Esophagus squamous epithelium (tissue), 5 donors: Measurements from ENCODE around the gene FAM118A. TPM values are rescaled to one million over a fixed set of nuclear protein-coding genes. Genes with fewer than 3 reads are reported as not detected.
"Not testable (repeated sequence)": the region's sequence is repeated elsewhere in the genome, so short reads cannot be mapped to it uniquely, and the experiment has no call there.

Source experiments
- DNase-seq: peaks from one replicate; lab custom pipeline; 2025; lab: John Stamatoyannopoulos, UW
- H3K27ac ChIP-seq, 4 donors: fragments of 200-600 bp; sonication (generic); one replicate each; pipeline ENCODE4 v1.5.1; 2016 to 2019; ENCODE audit warnings: mild to moderate bottlenecking in 1 of 4
- H3K27me3 ChIP-seq, 4 donors: fragments of 200-600 bp; sonication (generic); 1 replicate in 3 of 4; 2 replicates in 1 of 4; pipeline versions ENCODE4 v1.5.1 to v1.6.0; 2017 to 2021; ENCODE audit warnings: antibody characterized with exemption in 1 of 4
- H3K36me3 ChIP-seq, 3 donors: fragments of 200-600 bp; sonication (generic); one replicate each; pipeline ENCODE4 v1.5.1; 2016 to 2019
- H3K4me1 ChIP-seq, 3 donors: fragments of 200-600 bp; sonication (generic); one replicate each; pipeline ENCODE4 v1.5.1; 2017 to 2019
- H3K4me3 ChIP-seq, 4 donors: fragments of 200-600 bp; sonication (generic); 1 replicate in 3 of 4; 2 replicates in 1 of 4; pipeline ENCODE4 v1.5.1; 2016 to 2019; ENCODE audit warnings: mild to moderate bottlenecking in 2 of 4, moderate library complexity in 1 of 4
- H3K9me3 ChIP-seq, 3 donors: fragments of 200-600 bp; sonication (generic); one replicate each; pipeline ENCODE4 v1.5.1; 2016 to 2019
- POLR2A ChIP-seq, 4 donors: fragments of 450-650 bp; IDR thresholded peaks; one replicate each; pipeline ENCODE4 v1.6.1; 2017; ENCODE audit warnings: antibody characterized with exemption in 4 of 4, mild to moderate bottlenecking in 4 of 4, moderate library complexity in 3 of 4
- WGBS, 2 donors: methylation state at CpG; one replicate each; pipeline ENCODE4 v1.1.5; 2018; 5-methylcytosine and 5-hydroxymethylcytosine counted together
- intact Hi-C: fragments of 100-400 bp; cut with DNase I; formaldehyde crosslinking; loops from one replicate; pipeline ENCODE4 v1.15.0; 2022
- total RNA-seq, 4 donors: library from RNA; depleted of rRNA; stranded (reverse); fragments of >200 nt; gene quantifications; one replicate each; pipeline ENCODE4 v1.1.0, GENCODE V29; 2016
- TF ChIP-seq, protein P1 (sequence below), 6 experiments: fragments of 450-650 bp in 4 of 6; fragments of 200-600 bp in 2 of 6; sonication (generic) in 2 of 6; IDR thresholded peaks; one replicate each; pipeline ENCODE4 v1.5.1; 2016 to 2019; ENCODE audit warnings: antibody characterized with exemption in 6 of 6, mild to moderate bottlenecking in 4 of 6, moderate library complexity in 4 of 6
- donor health status: DM: yes; HTN: yes; CAD: no.

FAM118A gene
- total RNA-seq, 4 donors from 2014 or later = 12.5 to 95.4 (median 18.8) TPM

DNA sequence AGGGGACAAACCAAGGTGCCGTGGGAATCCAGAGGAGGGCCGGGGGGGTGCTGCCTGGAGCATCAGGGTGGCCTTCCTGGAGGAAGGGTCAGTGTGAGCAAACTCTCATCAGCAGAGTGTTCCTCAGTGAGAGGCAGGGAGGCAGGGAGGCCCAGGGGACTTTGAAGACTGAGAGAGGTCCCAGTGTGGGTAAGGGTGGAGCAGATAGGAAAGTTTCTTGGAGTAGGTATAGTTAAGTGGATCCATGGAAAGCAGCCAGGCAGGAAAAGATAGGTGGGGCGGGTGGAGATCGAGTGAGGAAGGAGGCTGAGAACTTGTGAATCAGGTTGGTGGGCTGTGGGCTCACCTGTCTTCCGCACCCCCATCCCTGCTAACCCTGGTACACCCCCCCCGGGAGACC is 15.7 kb upstream of the FAM118A start:
- H3K4me1 ChIP-seq = peaks cover 0 to 12% (median 7%) of the 10 kb centered on the region in 3 donors
- no peaks in the 10 kb centered on the region for H3K27me3 ChIP-seq
- no peak overlapping the region for H3K4me3 ChIP-seq
- intact Hi-C loops = no loop called here
- H3K36me3 ChIP-seq = no peaks in the 10 kb centered on the region
- 71 to 81% methylated on average over 5 to 6 of the region's 6 CpGs for WGBS, 2 donors
- no peak overlapping the region for H3K27ac ChIP-seq
- TF ChIP-seq, protein P1, sequence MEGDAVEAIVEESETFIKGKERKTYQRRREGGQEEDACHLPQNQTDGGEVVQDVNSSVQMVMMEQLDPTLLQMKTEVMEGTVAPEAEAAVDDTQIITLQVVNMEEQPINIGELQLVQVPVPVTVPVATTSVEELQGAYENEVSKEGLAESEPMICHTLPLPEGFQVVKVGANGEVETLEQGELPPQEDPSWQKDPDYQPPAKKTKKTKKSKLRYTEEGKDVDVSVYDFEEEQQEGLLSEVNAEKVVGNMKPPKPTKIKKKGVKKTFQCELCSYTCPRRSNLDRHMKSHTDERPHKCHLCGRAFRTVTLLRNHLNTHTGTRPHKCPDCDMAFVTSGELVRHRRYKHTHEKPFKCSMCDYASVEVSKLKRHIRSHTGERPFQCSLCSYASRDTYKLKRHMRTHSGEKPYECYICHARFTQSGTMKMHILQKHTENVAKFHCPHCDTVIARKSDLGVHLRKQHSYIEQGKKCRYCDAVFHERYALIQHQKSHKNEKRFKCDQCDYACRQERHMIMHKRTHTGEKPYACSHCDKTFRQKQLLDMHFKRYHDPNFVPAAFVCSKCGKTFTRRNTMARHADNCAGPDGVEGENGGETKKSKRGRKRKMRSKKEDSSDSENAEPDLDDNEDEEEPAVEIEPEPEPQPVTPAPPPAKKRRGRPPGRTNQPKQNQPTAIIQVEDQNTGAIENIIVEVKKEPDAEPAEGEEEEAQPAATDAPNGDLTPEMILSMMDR (IDR thresholded peaks at IDR 0.05) = no peak
- no peak for TF ChIP-seq POLR2A (IDR thresholded peaks at IDR 0.05)
- H3K9me3 ChIP-seq = no peaks in the 10 kb centered on the region
- DNase-seq = no peak

- 90 to 92% methylated on average over 6 of the region's 6 CpGs for WGBS, 2 donors
- not testable (repeated sequence) for H3K27me3 ChIP-seq
Measured at GRCh38 chr22:45295004-45295403, 14.7 kb upstream of the FAM118A start.

DNA sequence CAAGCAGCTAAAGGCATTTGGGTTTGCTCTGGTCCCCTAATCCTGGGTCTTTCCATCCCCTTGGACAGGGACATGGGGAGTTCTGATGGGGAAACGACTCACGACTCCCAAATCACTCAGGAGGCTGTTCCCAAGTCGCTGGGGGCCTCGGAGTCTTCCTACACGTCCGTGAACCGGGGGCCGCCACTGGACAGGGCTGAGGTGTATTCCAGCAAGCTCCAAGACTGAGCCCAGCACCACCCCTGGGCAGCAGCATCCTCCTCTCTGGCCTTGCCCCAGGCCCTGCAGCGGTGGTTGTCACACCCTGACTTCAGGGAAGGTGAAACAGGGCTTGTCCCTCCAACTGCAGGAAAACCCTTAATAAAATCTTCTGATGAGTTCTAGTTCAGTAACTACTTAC is 14.2 kb upstream of the FAM118A start:
- no peak overlapping the region for H3K4me3 ChIP-seq
- no peaks in the 10 kb centered on the region for H3K36me3 ChIP-seq
- no peaks in the 10 kb centered on the region for H3K9me3 ChIP-seq
- no peaks in the 10 kb centered on the region for H3K27me3 ChIP-seq
- no peak overlapping the region for H3K27ac ChIP-seq
- WGBS, 2 donors = 69 to 84% methylated on average over 4 of the region's 9 CpGs
- intact Hi-C loops = no loop called here
- H3K4me1 ChIP-seq = peaks cover 0 to 6% (median under 1%) of the 10 kb centered on the region in 3 donors
- no peak for TF ChIP-seq POLR2A (IDR thresholded peaks at IDR 0.05)
- TF ChIP-seq, protein P1 (IDR thresholded peaks at IDR 0.05) = no peak
- DNase-seq = no peak

More at GRCh38 chr22:45295004-45295403, 14.7 kb upstream of the FAM118A start:
- H3K27ac ChIP-seq, H3K36me3 ChIP-seq, intact Hi-C loops, H3K9me3 ChIP-seq, DNase-seq, H3K4me3 ChIP-seq: not testable (repeated sequence)
- H3K4me1 ChIP-seq = peaks cover 0 to 11% (median 5%) of the 10 kb centered on the region in 3 donors

DNA sequence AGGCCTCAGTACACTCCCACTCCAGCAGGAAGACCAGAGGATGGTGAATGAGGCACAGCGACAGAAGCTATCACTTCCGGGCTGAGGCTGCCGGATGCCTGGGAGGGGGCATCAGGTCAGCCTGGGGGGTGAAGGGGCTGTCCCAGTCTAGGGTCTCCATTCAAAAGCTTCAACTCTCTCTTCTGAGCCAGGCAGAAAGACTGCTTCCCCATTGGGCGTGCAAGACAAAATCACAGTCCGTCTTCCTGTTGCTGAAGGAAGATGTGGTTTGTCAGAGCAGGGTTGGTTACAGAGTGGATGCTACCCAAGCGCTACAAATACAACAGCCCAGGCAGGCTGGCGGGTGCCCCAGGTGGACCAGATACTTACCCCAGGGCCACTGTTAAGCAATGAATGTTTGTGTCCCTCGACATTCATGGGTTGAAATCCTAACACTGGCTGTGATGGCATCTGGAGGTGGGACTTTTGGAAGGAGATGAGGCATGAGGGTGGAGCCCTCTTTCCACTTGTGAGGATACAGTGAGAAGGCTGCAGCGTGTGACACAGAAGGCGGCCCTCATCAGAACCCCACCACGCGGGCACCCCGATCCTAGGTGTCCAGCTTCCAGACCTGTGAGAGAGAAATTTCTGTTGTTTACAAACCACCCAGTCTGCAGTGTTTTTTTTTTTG is 13.0 kb upstream of the FAM118A start:
- no peak overlapping the region for H3K4me3 ChIP-seq
- intact Hi-C loops = no loop called here
- TF ChIP-seq, protein P1 (IDR thresholded peaks at IDR 0.05) = no peak
- TF ChIP-seq POLR2A (IDR thresholded peaks at IDR 0.05) = no peak
- H3K27me3 ChIP-seq = no peaks in the 10 kb centered on the region
- 64 to 71% methylated on average over 12 to 13 of the region's 13 CpGs for WGBS, 2 donors
- H3K4me1 ChIP-seq = no peaks in the 10 kb centered on the region
- H3K9me3 ChIP-seq = no peaks in the 10 kb centered on the region
- no peaks in the 10 kb centered on the region for H3K36me3 ChIP-seq
- DNase-seq = no peak
- no peak overlapping the region for H3K27ac ChIP-seq

- Histone ChIP-seq H3K4me3 (no peak overlapping the region), H3K27me3 (no peaks in the 10 kb centered on the region), H3K36me3 (no peaks in the 10 kb centered on the region), H3K4me1 (no peaks in the 10 kb centered on the region), H3K27ac (no peak overlapping the region), H3K9me3 (no peaks in the 10 kb centered on the region)
- WGBS, 2 donors = 78 to 81% methylated on average over 6 to 7 of the region's 15 CpGs
- intact Hi-C loops = no loop called here
- TF ChIP-seq, protein P1 (IDR thresholded peaks at IDR 0.05) = no peak
- no peak for TF ChIP-seq POLR2A (IDR thresholded peaks at IDR 0.05)
- DNase-seq = no peak
Measured at GRCh38 chr22:45298934-45299505, 10.7 kb upstream of the FAM118A start.
